IPS-NIHi7 (cell line): ENCODE results near the gene ARHGEF1.

ENCODE experiments used
- DNase-seq: peaks from one replicate; pipeline ENCODE4 v3.0.0; 2012; ENCODE audit warnings: mixed read lengths; ENCODE audit errors: extremely low spot score

The ARHGEF1 gene

DNA sequence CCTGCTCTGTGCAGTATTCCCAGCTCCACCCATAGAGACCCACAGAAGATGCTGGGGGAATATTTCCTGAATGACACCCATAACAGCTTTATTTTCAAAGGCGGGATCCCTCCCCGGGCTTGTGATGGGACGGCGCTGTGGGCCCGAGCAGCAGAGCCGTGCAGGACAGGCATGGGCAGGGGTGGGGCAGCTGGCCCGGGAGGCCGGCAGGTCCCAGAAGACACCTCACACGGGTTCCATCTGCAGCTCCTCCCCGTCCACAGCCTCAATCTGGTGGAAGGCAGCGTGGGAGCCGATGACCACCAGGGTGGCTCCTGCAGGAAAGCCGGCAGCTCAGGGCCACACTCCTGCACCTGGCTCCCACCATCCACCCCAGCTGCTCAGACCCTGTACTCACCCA is 73.6 kb downstream of the ARHGEF1 start:
- DNase-seq: no peak
